ENCODE measurements around the gene PDIA3.
"Not testable (repeated sequence)": the region's sequence is repeated elsewhere in the genome, so short reads cannot be mapped to it uniquely, and the experiment has no call there.

Gene PDIA3

DNA sequence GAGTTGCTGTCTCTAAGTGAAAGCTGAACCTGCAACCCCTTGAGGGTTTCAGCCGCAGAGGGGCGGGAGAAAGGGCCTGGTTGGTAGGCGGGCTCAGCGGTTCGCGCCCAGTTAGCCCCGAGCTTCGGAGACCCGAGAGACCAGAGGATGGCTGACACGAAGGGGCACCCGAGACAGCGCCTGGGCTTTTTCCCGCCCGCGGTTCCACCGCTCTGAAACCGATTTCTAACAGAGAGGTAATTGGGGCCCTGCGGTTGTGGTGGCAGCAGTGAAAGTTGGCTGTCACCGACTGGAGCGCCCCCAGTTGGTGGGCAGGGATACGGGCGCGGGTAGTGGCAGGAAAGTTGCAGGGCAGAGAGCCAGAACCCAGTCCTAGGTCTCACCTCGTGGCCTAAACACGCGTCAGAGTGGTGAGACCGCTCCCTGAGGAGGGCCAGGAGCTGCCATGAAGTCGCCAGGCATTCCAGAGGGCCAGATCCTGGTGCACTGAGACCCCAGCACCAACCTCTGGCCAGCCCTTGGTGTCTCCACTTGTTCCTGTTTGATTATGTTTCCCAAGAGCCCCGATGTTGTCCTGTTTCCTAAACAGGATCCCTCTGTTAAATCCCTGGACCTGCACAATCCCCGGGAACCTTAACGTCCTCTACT is 31.2 kb downstream of the PDIA3 start:
- peak; percentile 82 for DNase-seq

DNA sequence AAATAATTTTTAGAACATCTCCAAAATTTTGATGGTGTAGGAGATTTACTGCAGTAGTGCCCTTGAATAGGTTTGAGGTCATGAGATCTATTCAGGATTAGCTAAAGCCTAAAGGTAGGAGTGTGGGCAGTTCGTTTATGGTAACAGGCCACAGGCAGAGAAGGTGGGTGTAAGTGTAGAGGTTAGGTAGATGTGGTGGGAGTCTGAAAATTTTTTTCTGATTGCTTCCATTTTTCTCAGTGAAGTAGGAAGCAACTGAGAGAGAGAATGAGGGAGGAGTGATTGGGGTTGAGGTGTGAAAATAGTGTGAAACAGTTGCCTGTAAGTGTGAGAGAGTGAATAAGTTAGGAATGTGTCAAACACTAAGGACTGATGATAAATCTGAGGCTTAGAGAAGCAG is 32.8 kb downstream of the PDIA3 start:
- DNase-seq: no peak

DNA sequence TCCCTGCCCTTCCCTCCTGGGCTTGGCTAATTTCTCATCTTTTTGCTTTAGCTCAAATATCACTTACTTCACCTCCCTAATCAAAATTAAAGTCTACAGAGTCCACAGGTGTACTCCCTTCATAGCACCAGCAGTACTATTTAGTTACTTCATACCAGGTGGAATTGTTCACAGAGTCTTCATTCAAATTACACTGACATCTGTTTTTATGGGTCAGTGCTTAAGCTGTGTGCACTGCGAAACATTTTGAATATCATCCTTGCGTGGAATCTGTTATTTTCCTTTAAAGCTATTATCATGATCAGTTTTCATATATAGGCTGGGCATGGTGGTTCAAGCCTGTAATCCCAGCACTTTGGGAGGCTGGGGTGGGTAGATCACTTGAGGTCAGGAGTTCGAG is 43.2 kb downstream of the PDIA3 start:
- DNase-seq: no peak

DNA sequence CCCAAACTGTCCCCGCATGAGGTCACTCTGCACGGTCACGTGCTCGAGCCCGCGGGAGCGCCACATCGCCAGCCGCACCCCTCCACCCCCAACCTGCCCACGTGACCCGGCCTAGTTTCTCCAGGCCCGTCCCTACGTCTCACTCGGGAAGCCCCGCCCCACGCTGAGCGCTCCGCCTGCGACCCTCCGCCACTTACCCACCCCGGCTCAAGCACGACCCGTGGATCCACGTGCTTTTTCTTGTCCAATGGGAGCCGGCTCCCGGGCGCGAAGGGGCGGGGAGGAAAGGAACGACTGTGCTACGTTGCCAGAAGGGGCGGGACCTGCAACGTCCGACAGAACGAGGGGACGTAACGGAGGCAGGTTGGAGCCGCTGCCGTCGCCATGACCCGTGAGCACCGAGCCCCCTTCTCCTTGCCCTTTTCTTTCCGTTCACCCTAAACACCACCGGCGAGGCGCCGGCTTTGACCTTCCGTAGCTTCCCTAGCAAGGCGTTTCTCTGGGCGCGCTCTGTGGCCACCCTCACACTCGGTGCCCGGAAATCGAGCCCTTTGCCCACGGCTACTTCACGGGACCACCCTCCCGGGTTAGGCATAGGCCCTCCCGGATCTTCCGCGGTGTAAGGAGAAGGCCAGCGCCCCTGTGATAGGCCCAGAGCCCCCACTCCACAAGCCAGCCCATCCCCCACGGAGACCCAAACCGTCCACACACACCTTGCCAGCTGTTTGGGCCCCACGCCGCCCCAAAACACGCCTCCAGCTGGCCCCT is 45.9 kb downstream of the PDIA3 start, which contains the start of gene SERF2:
SERF2 (plus strand) TSS at position 328 of the 768 bp plus-strand sequence; CDS start at position 385, 57 bp downstream.
- DNase-seq: peak; percentile 100

DNA sequence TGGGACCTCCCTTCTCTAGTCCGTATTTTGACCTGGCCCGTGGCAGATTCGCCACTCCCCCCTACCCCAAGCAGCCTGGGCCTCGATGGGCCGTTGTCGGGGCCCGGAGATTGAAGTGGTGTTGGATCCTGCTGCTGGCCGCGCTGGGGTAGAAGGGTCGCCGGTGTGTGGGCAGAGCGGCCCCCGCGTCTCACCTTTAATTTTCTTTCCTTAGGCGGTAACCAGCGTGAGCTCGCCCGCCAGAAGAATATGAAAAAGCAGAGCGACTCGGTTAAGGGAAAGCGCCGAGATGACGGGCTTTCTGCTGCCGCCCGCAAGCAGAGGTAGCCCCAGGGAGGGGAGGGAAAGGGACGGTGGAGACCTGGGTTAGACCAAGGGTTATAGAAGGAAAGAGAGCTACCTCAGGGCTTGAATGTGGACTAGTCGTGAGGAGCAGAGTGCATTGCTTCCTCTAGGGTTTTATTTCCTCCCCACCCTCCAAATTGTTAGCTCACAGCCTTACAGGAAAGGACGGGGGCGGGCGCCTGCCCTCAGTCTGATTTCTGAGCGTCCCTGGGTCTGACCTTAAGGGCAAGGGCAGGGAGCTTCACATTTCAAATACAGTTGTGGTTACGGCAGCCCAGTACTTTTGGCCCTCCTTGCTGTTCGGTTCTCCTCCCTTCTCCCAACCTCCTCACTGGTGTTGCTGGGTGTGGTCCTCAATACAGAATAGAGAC is 46.7 kb downstream of the PDIA3 start:
- DNase-seq: peak; percentile 39

DNA sequence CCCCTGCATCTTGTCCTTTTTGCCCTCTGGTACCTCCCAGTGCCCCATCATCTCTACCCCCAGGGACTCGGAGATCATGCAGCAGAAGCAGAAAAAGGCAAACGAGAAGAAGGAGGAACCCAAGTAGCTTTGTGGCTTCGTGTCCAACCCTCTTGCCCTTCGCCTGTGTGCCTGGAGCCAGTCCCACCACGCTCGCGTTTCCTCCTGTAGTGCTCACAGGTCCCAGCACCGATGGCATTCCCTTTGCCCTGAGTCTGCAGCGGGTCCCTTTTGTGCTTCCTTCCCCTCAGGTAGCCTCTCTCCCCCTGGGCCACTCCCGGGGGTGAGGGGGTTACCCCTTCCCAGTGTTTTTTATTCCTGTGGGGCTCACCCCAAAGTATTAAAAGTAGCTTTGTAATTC is 47.4 kb downstream of the PDIA3 start:
- DNase-seq: no peak

DNA sequence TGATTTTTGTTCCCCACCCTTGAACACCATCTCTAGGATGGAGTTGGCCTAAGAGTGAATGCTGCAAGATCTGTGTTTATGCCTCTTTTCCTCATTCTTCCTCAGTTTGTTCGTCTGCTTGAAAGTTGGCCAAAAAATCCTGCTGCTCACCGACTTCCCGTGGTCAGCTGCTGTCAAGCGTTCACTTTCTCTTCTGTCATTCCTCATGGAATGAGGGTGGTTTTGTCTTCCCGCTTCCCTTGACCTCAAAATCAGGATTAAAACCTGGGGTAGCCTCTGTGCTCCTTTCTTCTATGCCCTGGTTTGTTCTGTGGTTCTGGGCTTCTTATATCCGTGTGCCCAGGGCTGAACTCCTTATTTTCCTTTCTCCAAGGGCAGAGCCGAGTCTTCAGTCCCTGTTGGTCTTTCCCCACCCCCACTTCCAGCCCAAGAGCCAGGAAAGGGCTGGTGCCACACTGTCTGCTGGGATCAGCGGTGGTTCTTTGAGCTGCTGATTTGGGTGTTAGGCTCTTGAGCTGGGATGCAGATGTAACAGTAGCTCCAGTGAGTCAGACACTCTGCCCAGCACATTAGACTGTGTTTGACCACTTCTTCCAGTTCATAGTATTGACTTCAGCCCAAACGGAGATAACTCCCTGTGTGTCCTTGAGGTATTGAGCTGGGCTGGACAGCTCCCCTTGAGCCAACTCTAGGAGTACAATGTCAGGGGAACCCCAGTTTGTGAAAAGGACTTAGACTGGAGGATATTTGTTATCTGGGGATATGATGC is 48.2 kb downstream of the PDIA3 start:
- no peak for DNase-seq

DNA sequence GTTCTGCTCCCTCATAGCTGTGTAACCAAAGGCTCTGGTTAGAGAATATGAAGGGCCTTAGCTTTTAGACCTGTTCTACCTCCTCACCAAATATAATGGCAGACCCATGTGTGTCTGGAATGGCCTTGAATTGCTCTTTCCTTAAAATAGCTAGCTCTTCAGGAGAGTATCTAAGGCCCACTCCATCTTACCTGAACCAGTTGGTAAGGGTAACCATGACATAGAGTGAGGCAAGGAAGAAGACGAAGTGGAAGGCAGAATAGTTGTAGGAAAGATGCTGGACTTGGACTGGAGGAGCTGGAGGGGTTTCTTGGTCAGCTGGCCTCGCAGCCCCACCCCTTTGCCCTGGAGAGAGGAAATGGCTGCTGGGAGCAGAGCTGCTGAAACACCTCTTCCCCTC is 49.0 kb downstream of the PDIA3 start:
- DNase-seq: no peak

DNA sequence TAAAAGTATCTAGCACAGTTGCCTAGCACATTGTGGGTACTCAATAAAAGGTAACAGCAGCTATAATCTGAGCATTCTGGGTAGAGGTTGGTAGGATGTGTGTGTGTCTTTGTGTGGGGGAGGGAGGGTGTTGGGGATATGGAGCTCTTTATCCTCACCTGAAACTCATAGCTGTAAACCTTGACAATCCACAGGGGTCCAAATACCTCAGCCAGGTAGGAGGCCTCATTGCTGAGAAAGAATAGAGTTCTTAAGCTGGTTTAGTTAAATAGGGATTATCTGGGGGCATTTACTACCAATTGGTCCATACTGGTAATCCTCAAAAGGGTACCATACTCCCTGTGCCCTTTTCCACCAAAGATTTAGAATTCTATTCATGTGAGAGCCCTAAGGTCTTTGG is 49.8 kb downstream of the PDIA3 start:
- DNase-seq: no peak

DNA sequence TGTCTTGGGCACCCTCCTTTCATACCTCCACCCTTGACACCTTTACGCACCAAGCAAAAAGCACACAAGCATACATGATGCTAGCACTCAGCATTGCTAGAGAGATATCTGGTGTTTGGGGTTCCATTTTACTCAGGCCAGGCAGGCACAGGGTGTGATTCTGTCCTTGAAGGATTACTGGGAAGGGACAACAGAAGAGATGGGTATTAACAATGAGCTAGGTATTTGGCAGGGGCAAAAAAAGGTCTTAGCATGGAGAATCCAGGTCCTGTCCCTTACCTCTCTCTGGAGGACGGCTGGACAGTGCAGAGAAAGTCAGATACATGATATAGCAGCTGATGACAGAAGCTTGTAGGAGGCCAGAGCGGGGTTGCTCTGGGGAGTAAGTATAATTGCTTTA is 50.3 kb downstream of the PDIA3 start:
- no peak for DNase-seq

DNA sequence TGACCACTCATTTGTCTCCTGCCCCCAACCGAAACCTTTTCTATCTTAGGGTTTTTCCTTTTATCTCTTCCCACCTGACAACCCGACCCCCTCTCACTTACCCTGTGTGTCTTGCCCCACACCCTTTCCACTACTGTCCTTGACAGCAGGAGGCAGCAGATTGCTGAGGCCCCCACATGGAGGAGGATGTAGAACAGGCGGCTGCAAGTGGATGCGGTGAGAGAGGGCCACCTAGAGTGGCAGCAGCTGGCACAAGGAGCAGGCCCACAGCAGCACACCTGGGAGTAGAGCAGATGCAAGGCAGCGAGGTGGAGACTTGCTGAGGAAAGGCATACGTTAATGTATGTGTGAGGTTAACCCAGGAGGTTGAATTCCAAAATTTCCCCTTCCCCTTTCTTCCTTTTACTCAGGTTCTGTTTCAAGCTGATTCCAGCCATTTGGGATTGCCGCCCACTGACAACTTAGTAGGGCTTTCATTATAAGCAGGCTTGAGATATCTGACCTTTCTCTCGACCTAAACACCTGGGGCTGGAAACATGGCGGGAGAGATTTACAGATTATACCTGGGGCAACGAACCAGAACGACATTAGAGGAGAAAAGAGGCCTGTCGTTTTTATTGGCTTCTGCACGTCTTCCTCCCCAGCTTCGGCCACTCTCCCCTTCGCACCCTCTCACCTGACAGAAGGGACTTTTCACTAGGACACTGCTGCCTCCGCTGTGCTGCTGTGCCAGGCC is 53.1 kb downstream of the PDIA3 start:
- DNase-seq: no peak

DNA sequence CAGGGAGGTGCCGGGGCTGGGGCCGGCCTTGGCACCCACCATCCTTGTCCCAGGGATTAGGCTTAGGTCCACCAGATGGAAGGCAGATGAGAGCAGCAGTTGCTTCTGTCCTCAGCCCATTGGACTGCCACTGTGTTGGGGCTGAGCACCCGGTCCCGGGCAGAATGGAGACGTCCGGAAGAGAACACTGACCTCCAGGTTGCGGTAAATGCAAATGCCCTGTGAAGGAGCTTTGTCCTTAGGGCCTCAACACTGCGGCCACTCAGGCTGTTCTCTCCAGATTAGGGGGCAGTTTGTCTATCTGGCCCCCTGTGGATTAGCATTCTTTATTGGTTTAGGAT is 53.7 kb downstream of the PDIA3 start, which contains the start of gene SERINC4:
SERINC4 (minus strand) TSS at position 276 of the 341 bp plus-strand sequence; CDS start at position 42, 234 bp downstream.
- DNase-seq: no peak

DNA sequence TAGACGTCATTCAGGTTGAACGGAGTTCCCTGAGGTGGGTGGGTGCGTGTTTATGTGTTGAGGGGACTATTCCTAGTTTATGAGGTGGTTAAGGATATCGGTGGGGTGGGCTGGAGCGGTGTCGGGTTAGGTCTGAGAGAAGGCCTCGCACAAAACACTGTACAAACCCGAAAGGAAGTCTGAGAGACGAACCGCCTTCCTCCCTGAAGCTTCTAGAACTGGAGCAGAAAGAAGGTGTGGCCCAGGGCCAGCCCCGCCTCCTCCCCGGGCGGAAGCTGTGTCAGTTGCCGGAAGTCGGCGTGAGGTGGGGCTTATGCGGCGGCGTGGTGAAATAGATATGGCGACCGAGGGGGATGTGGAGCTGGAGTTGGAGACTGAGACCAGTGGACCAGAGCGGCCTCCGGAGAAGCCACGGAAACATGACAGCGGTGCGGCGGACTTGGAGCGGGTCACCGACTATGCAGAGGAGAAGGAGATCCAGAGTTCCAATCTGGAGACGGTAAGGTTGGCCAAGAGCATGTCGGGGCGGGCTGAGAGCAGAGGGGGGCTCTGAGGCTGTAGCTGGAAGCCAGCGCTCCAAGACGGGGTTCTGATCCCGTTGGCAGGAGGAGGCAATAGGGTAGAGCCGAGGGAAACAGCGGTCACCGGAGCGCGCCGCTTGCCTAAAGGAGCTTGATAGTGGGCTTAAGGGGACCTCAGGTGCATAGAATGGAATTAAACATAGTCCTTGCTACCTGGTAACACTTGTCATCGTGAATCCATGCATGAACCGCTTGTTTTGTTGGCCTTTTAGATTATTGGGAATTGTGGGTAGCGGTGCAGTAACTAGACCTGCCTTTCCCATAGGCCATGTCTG is 54.3 kb downstream of the PDIA3 start, which contains the start of gene HYPK:
HYPK (plus strand) TSS at position 314 of the 856 bp plus-strand sequence; CDS start at position 338, 24 bp downstream.
- peak; percentile 97 for DNase-seq

DNA sequence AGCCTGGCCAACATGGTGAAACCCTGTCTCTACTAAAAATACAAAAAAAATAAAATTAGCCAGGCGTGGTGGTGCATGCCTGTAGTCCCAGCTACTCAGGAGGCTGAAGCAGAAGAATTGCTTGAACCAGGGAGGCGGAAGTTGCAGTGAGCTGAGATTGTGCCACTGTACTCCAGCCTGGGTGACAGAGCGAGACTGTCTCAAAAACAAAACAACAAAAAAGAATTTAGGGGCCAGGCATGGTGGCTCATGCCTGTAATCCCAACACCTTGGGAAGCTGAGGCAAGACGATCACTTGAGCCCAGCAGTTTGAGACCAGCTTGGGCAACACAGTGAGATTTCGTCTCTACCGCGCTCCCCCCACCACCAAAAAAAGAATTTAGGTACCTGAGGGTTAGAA is 56.4 kb downstream of the PDIA3 start:
- not testable (repeated sequence) for DNase-seq

DNA sequence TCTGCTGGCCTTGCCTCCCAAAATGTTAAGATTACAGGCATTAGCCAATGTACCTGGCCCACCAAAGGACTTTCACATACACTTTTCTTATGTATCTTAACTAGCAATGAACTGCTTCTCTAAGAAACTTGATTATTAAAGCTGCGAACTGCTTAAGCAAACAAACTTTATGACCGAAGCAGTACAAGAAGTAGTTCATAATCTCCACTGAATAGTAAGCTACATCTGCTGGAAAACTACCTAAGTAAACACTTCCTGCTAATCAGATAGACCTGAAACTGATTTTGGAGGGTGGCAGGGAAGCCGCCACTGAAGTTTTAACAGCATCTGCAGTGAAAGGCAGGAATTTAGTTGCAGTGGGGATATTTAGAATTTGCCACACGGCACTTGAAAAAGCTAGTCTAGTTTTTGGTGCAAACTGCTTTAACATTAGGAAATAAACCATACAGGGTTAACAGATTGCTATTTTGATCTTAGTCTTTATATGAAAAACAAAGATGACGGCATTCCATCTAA is 62.3 kb downstream of the PDIA3 start:
- no peak for DNase-seq

DNA sequence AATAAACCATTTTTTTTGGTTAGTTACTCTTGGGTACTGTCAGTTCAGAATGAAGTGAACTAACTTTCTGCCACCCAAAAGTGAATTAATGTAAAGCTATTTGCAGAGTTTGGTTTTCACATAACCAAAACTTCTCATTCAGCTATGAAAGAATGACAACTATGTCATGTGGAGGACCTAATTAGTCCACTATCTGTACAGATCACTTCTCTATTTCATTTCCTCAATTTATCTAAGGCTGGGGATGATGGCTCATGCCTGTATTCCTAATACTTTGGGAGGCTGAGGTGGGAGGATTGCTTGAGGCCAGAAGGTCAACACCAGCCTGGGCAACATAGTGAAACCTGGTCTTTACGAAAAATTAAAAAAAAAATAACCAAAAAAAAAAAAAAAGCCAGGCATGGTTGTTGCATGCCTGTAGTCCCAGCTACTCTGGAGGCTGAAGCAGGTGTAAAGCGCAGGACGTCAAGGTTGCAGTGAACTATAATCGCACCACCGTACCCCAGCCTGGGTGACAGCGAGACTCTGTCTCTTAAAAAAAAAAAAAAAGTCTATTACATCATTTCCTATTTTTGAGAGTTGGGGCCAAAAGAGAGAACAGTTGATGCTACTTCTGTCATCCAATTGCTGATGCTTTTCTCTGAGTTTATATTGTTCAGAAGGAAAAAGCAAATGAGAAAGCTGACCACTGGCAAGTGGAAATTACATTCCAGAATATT is 62.9 kb downstream of the PDIA3 start:
- DNase-seq: no peak

DNA sequence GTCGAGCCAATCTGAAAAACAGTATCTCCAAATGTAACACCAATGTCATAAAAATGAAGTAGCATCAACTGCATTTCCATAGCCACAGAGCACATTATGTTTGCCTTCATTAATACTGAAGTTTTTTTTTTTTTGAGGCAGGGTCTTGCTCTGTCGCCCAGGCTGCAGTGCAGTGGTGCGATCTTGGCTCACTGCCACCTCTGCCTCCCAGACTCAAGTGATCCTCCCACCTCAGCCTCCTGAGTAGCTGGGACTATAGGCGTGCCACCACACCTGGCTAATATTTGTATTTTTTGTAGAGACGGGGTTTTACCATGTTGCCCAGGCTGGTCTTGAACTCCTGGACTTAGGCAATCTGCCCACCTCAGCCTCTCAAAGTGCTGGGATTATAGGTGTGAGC is 68.8 kb downstream of the PDIA3 start:
- not testable (repeated sequence) for DNase-seq

DNA sequence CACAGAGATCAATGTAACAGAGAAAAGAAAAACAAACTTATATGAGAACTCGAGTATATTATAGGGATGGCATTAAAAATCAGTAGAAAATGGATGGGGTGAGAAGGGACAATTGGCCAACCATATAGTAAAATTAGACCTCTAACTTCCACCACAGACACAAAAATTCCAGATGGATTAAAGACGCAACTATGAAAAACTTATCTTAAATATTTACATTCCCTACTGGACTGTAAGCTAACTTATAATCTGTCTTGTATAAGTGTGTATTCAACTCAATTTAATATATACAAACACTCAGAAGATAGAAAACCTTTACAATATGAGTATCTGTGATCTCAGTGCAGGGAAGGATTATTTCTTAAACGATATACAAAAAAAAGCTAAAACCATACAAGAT is 75.3 kb downstream of the PDIA3 start:
- DNase-seq: no peak

Data from CD4-positive, alpha-beta T cell treated with Interleukin-6 for 4 hours (primary cell).